ENCODE data around the gene CERS6. TPM values are rescaled to one million over a fixed set of nuclear protein-coding genes. Genes with fewer than 3 reads are reported as not detected.

CERS6 gene
- total and polyA plus RNA-seq, 2 experiments from 2014 or later = 40.9 to 99.1 TPM

DNA sequence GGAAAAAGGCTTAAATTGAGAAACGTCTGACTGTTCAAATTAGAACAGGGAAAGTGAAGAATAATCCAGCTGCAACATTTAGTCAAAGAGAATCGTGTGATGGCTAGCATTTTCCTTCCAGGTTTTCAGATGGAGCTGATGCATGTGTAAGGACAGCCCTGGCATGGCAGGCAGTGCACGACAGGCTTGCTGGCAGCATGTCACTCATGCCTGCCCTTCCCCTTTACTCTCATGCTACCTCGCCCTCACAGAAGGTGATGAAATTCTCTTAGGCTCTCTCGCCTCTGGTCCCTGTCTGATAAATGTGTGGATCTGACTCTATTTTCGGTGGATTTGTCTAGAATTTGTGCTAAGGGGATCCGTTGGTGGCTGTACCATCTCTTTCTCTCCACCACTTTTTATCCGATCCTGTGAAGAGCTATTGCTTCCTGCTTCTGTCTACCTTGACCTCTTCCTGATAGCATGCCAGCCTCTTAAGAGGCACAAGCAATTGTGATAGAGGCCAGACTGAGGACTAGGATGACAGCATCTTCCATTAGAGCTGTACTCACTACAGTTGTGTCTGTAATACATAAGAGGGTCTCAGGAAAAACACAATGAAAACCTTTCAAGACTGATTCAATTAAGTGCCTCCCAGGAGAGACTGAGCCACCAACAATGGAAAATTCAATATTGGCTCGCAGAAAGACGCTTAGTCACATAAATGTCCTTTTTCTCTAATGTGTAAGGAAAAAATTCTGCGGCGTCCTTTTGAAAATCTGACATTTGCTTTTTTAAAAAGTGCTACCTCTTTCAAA is 280.8 kb downstream of the CERS6 start:
- Histone ChIP-seq H3K79me2 (peaks cover 7% of the 10 kb centered on the region), H3K9me3 (ENCODE audit: low read depth) (no peaks in the 10 kb centered on the region), H3K4me1 (ENCODE audit: insufficient read depth) (peaks cover 3% of the 10 kb centered on the region), H3K27me3 (no peaks in the 10 kb centered on the region), H4K20me1 (ENCODE audit: insufficient read depth, poor library complexity, severe bottlenecking) (no peaks in the 10 kb centered on the region), H3K4me3 (no peak overlapping the region), H2AFZ (no peak overlapping the region), H3K36me3 (replicated peaks; ENCODE audit: insufficient read depth, low read depth) (no peaks in the 10 kb centered on the region), H3K9me2 (replicated peaks; ENCODE audit: insufficient read depth) (no peaks in the 10 kb centered on the region), H3K4me2 (no peak overlapping the region), H3K27ac (no peak overlapping the region)
- no peak for DNase-seq (ENCODE audit: low spot score)
- WGBS (ENCODE audit: low lambda C conversion rate, missing lambda C conversion rate) = 92% methylated on average over 12 of the region's 12 CpGs
- TF ChIP-seq, protein P1, sequence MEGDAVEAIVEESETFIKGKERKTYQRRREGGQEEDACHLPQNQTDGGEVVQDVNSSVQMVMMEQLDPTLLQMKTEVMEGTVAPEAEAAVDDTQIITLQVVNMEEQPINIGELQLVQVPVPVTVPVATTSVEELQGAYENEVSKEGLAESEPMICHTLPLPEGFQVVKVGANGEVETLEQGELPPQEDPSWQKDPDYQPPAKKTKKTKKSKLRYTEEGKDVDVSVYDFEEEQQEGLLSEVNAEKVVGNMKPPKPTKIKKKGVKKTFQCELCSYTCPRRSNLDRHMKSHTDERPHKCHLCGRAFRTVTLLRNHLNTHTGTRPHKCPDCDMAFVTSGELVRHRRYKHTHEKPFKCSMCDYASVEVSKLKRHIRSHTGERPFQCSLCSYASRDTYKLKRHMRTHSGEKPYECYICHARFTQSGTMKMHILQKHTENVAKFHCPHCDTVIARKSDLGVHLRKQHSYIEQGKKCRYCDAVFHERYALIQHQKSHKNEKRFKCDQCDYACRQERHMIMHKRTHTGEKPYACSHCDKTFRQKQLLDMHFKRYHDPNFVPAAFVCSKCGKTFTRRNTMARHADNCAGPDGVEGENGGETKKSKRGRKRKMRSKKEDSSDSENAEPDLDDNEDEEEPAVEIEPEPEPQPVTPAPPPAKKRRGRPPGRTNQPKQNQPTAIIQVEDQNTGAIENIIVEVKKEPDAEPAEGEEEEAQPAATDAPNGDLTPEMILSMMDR (IDR thresholded peaks at IDR 0.05; ENCODE audit: poor library complexity) = no peak

DNA sequence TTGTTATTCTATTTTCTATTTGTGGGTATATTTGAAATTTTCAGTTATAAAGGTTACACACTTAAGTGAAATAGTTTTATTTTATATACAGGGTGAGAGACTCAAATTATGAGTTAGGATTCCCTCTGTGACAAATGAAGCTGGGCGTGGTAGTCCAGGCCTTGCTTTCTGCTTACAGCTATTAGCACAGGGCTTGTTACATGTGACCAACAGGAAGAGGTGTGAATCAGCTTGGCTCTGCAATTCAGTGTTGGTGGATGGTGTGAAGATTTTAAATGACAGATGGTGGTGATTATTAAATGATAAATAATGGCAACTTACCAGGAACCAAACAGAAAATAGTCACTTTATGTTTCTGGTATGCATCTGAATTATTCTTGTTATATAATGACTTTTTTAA is 282.0 kb downstream of the CERS6 start:
- DNase-seq (ENCODE audit: low spot score) = no peak
- no peak for TF ChIP-seq EZH2 (IDR thresholded peaks at IDR 0.05; ENCODE audit: borderline replicate concordance)
- TF ChIP-seq, protein P1 (IDR thresholded peaks at IDR 0.05; ENCODE audit: poor library complexity) = no peak
- TF ChIP-seq EZH2phosphoT487 (IDR thresholded peaks at IDR 0.05; ENCODE audit: low read depth, severe bottlenecking, unreplicated experiment) = no peak

GRCh38 chr2:168740360-168740759 is 284.3 kb downstream of the CERS6 start:
- Histone ChIP-seq H3K79me2 (peaks cover 7% of the 10 kb centered on the region), H3K4me3 (no peak overlapping the region), H3K4me1 (ENCODE audit: insufficient read depth) (peaks cover 3% of the 10 kb centered on the region), H3K36me3 (replicated peaks; ENCODE audit: insufficient read depth, low read depth) (no peaks in the 10 kb centered on the region), H3K27ac (peak overlapping the region; percentile 41), H3K9me3 (ENCODE audit: low read depth) (no peaks in the 10 kb centered on the region), H4K20me1 (ENCODE audit: insufficient read depth, poor library complexity, severe bottlenecking) (no peaks in the 10 kb centered on the region), H3K4me2 (no peak overlapping the region), H3K27me3 (no peaks in the 10 kb centered on the region), H3K9me2 (replicated peaks; ENCODE audit: insufficient read depth) (no peaks in the 10 kb centered on the region), H2AFZ (no peak overlapping the region)
- DNase-seq (ENCODE audit: low spot score) = no peak
- no peak for TF ChIP-seq EZH2phosphoT487 (IDR thresholded peaks at IDR 0.05; ENCODE audit: low read depth, severe bottlenecking, unreplicated experiment)
- TF ChIP-seq, protein P1 (IDR thresholded peaks at IDR 0.05; ENCODE audit: poor library complexity) = no peak
- no peak for TF ChIP-seq EZH2 (IDR thresholded peaks at IDR 0.05; ENCODE audit: borderline replicate concordance)
- 64% methylated on average over 3 of the region's 3 CpGs for WGBS (ENCODE audit: low lambda C conversion rate, missing lambda C conversion rate)

More for the DNA sequence above, 282.0 kb downstream of the CERS6 start:
- H3K9me2 ChIP-seq (replicated peaks; ENCODE audit: insufficient read depth) = no peaks in the 10 kb centered on the region
- no peaks in the 10 kb centered on the region for H3K9me3 ChIP-seq (ENCODE audit: low read depth)
- H3K79me2 ChIP-seq = peaks cover 7% of the 10 kb centered on the region
- H3K27ac ChIP-seq = no peak overlapping the region
- H3K36me3 ChIP-seq (replicated peaks; ENCODE audit: insufficient read depth, low read depth) = no peaks in the 10 kb centered on the region
- no peaks in the 10 kb centered on the region for H4K20me1 ChIP-seq (ENCODE audit: insufficient read depth, poor library complexity, severe bottlenecking)
- no peak overlapping the region for H3K4me3 ChIP-seq
- WGBS (ENCODE audit: low lambda C conversion rate, missing lambda C conversion rate) = 96% methylated on average over 1 of the region's 1 CpG
- H2AFZ ChIP-seq = no peak overlapping the region
- H3K4me1 ChIP-seq (ENCODE audit: insufficient read depth) = peaks cover 3% of the 10 kb centered on the region
- no peak overlapping the region for H3K4me2 ChIP-seq
- H3K27me3 ChIP-seq = no peaks in the 10 kb centered on the region
